Peyer's patch (tissue), 4 donors: Measurements from ENCODE around the gene RTN4R. TPM values are rescaled to one million over a fixed set of nuclear protein-coding genes. Genes with fewer than 3 reads are reported as not detected.

ENCODE experiments used
- DNase-seq, 3 donors: peaks; one replicate each; pipeline ENCODE4 v3.0.0-alpha.2; 2017 to 2019
- H3K27ac ChIP-seq, 4 donors: fragments of 200-600 bp; sonication (generic); one replicate each; pipeline ENCODE4 v1.5.1; 2016 to 2019
- H3K27me3 ChIP-seq, 2 donors: fragments of 200-600 bp; sonication (generic); one replicate each; pipeline ENCODE4 v1.5.1; 2019
- H3K36me3 ChIP-seq, 3 donors: fragments of 200-600 bp; sonication (generic); one replicate each; pipeline ENCODE4 v1.5.1; 2016 to 2019
- H3K4me1 ChIP-seq, 4 donors: fragments of 200-600 bp; sonication (generic); one replicate each; pipeline ENCODE4 v1.5.1; 2016 to 2019
- H3K4me3 ChIP-seq, 4 donors: fragments of 200-600 bp; sonication (generic); 1 replicate in 3 of 4; 2 replicates in 1 of 4; pipeline ENCODE4 v1.5.1; 2016 to 2019; ENCODE audit warnings: mild to moderate bottlenecking in 1 of 4
- H3K9me3 ChIP-seq, 4 donors: fragments of 200-600 bp; sonication (generic); one replicate each; pipeline ENCODE4 v1.5.1; 2016 to 2019; ENCODE audit warnings: mild to moderate bottlenecking in 1 of 4
- POLR2A ChIP-seq, 2 donors: fragments of 450-650 bp; IDR thresholded peaks; one replicate each; pipeline ENCODE4 v1.5.1; 2017; ENCODE audit warnings: antibody characterized with exemption in 2 of 2, mild to moderate bottlenecking in 2 of 2, moderate library complexity in 2 of 2
- total RNA-seq, 4 donors: library from RNA; depleted of rRNA; stranded (reverse); fragments of >200 nt; gene quantifications; one replicate each; pipeline ENCODE4 v1.1.0, GENCODE V29; 2016
- TF ChIP-seq, protein P1 (sequence below), 6 experiments: fragments of 450-650 bp in 4 of 6; fragments of 200-600 bp in 2 of 6; sonication (generic) in 1 of 6; IDR thresholded peaks; one replicate each; pipeline ENCODE4 v1.5.1; 2017 to 2019; ENCODE audit warnings: antibody characterized with exemption in 6 of 6, mild to moderate bottlenecking in 3 of 6, moderate library complexity in 1 of 6

RTN4R gene
- total RNA-seq, 4 donors from 2014 or later = 5.2 to 9.1 (median 5.7) TPM

- Histone ChIP-seq H3K4me3 (no peak overlapping the region), H3K27ac (no peak overlapping the region), H3K36me3 (no peaks in the 10 kb centered on the region), H3K4me1 (peaks cover 0 to 37% (median 23%) of the 10 kb centered on the region in 4 donors), H3K9me3 (no peaks in the 10 kb centered on the region), H3K27me3 (no peaks in the 10 kb centered on the region)
- TF ChIP-seq POLR2A (IDR thresholded peaks at IDR 0.05) = no peak
- TF ChIP-seq, protein P1, sequence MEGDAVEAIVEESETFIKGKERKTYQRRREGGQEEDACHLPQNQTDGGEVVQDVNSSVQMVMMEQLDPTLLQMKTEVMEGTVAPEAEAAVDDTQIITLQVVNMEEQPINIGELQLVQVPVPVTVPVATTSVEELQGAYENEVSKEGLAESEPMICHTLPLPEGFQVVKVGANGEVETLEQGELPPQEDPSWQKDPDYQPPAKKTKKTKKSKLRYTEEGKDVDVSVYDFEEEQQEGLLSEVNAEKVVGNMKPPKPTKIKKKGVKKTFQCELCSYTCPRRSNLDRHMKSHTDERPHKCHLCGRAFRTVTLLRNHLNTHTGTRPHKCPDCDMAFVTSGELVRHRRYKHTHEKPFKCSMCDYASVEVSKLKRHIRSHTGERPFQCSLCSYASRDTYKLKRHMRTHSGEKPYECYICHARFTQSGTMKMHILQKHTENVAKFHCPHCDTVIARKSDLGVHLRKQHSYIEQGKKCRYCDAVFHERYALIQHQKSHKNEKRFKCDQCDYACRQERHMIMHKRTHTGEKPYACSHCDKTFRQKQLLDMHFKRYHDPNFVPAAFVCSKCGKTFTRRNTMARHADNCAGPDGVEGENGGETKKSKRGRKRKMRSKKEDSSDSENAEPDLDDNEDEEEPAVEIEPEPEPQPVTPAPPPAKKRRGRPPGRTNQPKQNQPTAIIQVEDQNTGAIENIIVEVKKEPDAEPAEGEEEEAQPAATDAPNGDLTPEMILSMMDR (IDR thresholded peaks at IDR 0.05) = no peak
- peak in 1 of 3 donors; percentile 37 for DNase-seq
Measured at GRCh38 chr22:20247010-20247505, 21.1 kb downstream of the RTN4R start.

GRCh38 chr22:20246368-20247009 lies 21.6 kb downstream of the RTN4R start:
- TF ChIP-seq, protein P1 (IDR thresholded peaks at IDR 0.05) = no peak
- no peak for TF ChIP-seq POLR2A (IDR thresholded peaks at IDR 0.05)
- peaks cover 0 to 37% (median 23%) of the 10 kb centered on the region in 4 donors for H3K4me1 ChIP-seq
- H3K36me3 ChIP-seq = no peaks in the 10 kb centered on the region
- H3K4me3 ChIP-seq = no peak overlapping the region
- no peaks in the 10 kb centered on the region for H3K27me3 ChIP-seq
- no peak overlapping the region for H3K27ac ChIP-seq
- H3K9me3 ChIP-seq = no peaks in the 10 kb centered on the region
- DNase-seq = no peak

- peaks cover 0 to 37% (median 23%) of the 10 kb centered on the region in 4 donors for H3K4me1 ChIP-seq
- H3K9me3 ChIP-seq = no peaks in the 10 kb centered on the region
- no peak for DNase-seq
- H3K27me3 ChIP-seq = no peaks in the 10 kb centered on the region
- H3K4me3 ChIP-seq = no peak overlapping the region
- H3K27ac ChIP-seq = peak overlapping the region in 2 of 4 donors; percentile 41 to 57
- no peaks in the 10 kb centered on the region for H3K36me3 ChIP-seq
- TF ChIP-seq, protein P1 (IDR thresholded peaks at IDR 0.05) = no peak
- TF ChIP-seq POLR2A (IDR thresholded peaks at IDR 0.05) = no peak
Measured at GRCh38 chr22:20245577-20246367, 22.3 kb downstream of the RTN4R start.

- Histone ChIP-seq H3K27me3 (no peaks in the 10 kb centered on the region), H3K4me1 (peaks cover 0 to 37% (median 23%) of the 10 kb centered on the region in 4 donors), H3K36me3 (no peaks in the 10 kb centered on the region), H3K27ac (peak overlapping the region; percentile 41 to 68 (median 54)), H3K9me3 (no peaks in the 10 kb centered on the region), H3K4me3 (no peak overlapping the region)
- TF ChIP-seq POLR2A (IDR thresholded peaks at IDR 0.05) = no peak
- TF ChIP-seq, protein P1 (IDR thresholded peaks at IDR 0.05) = no peak
- DNase-seq = peak in 2 of 3 donors; percentile 61 to 71
Measured at GRCh38 chr22:20244691-20245576, 23.2 kb downstream of the RTN4R start.

- H3K27me3 ChIP-seq = no peaks in the 10 kb centered on the region
- H3K4me3 ChIP-seq = no peak overlapping the region
- H3K9me3 ChIP-seq = no peaks in the 10 kb centered on the region
- no peak for DNase-seq
- H3K27ac ChIP-seq = peak overlapping the region; percentile 32 to 59 (median 54)
- H3K36me3 ChIP-seq = no peaks in the 10 kb centered on the region
- TF ChIP-seq POLR2A (IDR thresholded peaks at IDR 0.05) = no peak
- TF ChIP-seq, protein P1 (IDR thresholded peaks at IDR 0.05) = no peak
- H3K4me1 ChIP-seq = peaks cover 0 to 34% (median 23%) of the 10 kb centered on the region in 4 donors
Measured at GRCh38 chr22:20244250-20244648, 23.9 kb downstream of the RTN4R start.
